ENCODE results near the gene TIMP2.
A peak's percentile ranks its signal among the peaks of the same experiment; 100 is the strongest.

The TIMP2 gene

DNA sequence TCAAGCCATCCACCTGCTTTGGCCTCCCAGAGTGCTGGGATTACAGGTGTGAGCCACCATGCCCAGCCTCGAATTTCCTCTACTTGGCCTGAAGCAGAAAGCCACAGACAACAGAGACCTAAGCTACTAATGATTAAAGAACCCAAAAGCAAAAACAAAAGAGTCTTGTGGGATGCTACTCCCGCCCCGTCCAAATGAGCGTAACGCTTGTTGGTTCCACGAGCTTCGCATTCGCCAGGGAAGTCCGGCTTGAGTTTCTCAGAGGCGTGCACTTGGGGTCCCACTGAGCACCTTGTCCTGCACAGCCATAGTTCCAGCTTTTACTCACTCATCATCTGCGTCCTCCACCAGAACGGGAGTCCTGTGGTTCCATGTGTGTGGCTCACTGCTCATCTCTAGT is 38.2 kb downstream of the TIMP2 start:
- no peak overlapping the region for H3K4me3 ChIP-seq
- H3K9me3 ChIP-seq: no peaks in the 10 kb centered on the region
- intact Hi-C loops (cut with DNase I; ENCODE audit: low total_unique reads): no loop called here
- peaks cover 0 to 7% (median 4%) of the 10 kb centered on the region in 3 donors for H3K36me3 ChIP-seq
- H3K27me3 ChIP-seq: no peaks in the 10 kb centered on the region
- H3K27ac ChIP-seq: no peak overlapping the region
- DNase-seq: no peak
- TF ChIP-seq, protein P1, sequence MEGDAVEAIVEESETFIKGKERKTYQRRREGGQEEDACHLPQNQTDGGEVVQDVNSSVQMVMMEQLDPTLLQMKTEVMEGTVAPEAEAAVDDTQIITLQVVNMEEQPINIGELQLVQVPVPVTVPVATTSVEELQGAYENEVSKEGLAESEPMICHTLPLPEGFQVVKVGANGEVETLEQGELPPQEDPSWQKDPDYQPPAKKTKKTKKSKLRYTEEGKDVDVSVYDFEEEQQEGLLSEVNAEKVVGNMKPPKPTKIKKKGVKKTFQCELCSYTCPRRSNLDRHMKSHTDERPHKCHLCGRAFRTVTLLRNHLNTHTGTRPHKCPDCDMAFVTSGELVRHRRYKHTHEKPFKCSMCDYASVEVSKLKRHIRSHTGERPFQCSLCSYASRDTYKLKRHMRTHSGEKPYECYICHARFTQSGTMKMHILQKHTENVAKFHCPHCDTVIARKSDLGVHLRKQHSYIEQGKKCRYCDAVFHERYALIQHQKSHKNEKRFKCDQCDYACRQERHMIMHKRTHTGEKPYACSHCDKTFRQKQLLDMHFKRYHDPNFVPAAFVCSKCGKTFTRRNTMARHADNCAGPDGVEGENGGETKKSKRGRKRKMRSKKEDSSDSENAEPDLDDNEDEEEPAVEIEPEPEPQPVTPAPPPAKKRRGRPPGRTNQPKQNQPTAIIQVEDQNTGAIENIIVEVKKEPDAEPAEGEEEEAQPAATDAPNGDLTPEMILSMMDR (IDR thresholded peaks at IDR 0.05): no peak
- H3K4me1 ChIP-seq: peaks cover 23 to 91% (median 53%) of the 10 kb centered on the region in 4 donors

GRCh38 chr17:78885956-78886355 is 39.2 kb downstream of the TIMP2 start:
- no peaks in the 10 kb centered on the region for H3K9me3 ChIP-seq
- TF ChIP-seq, protein P1 (IDR thresholded peaks at IDR 0.05): no peak
- H3K27ac ChIP-seq: peak overlapping the region; percentile 86 to 89
- intact Hi-C loops (cut with DNase I; ENCODE audit: low total_unique reads): no loop called here
- DNase-seq: no peak
- peaks cover 0 to 4% (median under 1%) of the 10 kb centered on the region in 3 donors for H3K36me3 ChIP-seq
- no peaks in the 10 kb centered on the region for H3K27me3 ChIP-seq
- no peak overlapping the region for H3K4me3 ChIP-seq
- peaks cover 23 to 91% (median 55%) of the 10 kb centered on the region in 4 donors for H3K4me1 ChIP-seq

DNA sequence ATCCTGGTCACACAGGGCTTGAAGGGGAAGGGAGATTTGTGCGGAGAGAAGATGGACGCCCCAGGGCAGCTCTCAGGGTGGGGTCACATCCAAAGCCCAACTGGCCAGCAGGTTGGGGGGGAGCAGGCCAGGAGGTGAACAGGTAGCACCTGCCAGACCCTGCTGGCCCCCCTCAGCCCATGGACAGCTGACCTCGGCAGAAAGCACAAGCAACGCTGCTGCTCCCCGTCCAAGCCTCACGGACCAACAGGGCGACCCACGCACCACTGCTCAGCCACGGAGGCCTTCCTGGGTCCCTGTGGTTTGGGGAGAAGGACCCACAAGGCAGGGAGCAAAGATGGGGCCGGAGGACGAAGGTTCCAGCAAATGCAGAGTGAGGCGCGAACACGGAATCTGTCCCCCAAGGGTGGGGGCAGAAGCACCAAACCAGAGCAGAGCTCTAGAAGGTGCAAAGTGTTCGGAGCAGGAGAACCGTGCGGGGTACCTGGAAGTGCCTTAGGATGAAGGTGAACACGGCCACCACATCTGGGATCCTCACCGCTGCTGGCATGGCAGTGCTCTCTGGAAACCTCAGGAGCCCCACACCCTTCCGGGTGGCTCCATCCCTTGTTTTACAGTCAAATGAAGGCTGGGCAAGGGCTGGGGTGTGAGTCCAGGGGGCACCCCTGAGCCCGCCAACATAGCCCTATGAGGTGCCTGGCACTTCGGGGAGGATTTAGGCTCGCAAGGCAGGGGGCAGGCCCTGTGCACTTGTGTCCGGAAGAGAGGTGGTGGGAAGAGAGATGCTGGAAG is 40.1 kb downstream of the TIMP2 start:
- peaks cover 24 to 91% (median 59%) of the 10 kb centered on the region in 4 donors for H3K4me1 ChIP-seq
- DNase-seq: no peak
- intact Hi-C loops (cut with DNase I; ENCODE audit: low total_unique reads): loop anchor here (5.0 kb wide), 2 partner anchors 37 to 87 kb away; no protein-coding TSS in a partner anchor
- peaks cover 0 to 4% (median 0%) of the 10 kb centered on the region in 3 donors for H3K36me3 ChIP-seq
- no peaks in the 10 kb centered on the region for H3K9me3 ChIP-seq
- TF ChIP-seq, protein P1 (IDR thresholded peaks at IDR 0.05): no peak
- H3K27me3 ChIP-seq: no peaks in the 10 kb centered on the region
- H3K27ac ChIP-seq: peak overlapping the region; percentile 86 to 89
- no peak overlapping the region for H3K4me3 ChIP-seq

DNA sequence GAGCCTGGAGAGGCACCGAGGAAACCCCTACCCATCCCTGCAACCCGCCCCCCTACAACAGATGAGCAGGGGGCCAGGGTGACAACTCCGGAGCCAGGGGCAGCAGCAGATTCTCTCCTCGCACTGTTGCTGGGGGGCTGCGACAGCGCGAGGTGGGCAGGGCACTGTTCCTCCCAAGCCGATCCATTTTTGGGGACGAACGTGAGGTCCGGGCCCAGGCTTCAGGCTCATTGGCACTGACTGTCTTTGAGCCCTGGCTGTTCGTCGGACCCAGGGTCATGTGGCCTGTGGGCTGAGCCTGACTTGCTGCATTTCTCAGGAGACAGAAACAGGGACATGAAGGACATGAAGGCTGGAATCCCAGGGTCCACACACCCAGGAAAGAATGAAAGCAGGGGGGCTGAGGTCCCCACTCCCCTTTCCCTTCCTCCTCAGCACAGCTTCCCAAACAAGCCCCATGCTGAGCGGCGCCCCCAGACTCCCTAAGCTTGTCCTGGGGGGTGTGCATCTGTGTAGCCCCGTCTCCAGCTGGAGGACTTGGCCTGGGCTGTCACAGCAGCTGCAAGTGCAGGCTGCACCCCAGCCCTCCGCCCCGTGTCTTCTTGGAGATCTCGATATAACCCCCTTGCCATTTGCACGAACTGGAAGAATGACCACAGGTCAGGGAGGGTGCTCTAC is 40.9 kb downstream of the TIMP2 start:
- H3K36me3 ChIP-seq: peaks cover 0 to 4% (median 0%) of the 10 kb centered on the region in 3 donors
- H3K4me3 ChIP-seq: peak overlapping the region; percentile 36 to 45
- H3K27me3 ChIP-seq: no peaks in the 10 kb centered on the region
- peak; percentile 58 to 84 for DNase-seq
- TF ChIP-seq, protein P1 (IDR thresholded peaks at IDR 0.05): no peak
- H3K9me3 ChIP-seq: no peaks in the 10 kb centered on the region
- peak overlapping the region; percentile 86 to 89 for H3K27ac ChIP-seq
- peaks cover 29 to 91% (median 65%) of the 10 kb centered on the region in 4 donors for H3K4me1 ChIP-seq
- intact Hi-C loops (cut with DNase I; ENCODE audit: low total_unique reads): loop anchor here (5.0 kb wide), 2 partner anchors 38 to 88 kb away; no protein-coding TSS in a partner anchor

DNA sequence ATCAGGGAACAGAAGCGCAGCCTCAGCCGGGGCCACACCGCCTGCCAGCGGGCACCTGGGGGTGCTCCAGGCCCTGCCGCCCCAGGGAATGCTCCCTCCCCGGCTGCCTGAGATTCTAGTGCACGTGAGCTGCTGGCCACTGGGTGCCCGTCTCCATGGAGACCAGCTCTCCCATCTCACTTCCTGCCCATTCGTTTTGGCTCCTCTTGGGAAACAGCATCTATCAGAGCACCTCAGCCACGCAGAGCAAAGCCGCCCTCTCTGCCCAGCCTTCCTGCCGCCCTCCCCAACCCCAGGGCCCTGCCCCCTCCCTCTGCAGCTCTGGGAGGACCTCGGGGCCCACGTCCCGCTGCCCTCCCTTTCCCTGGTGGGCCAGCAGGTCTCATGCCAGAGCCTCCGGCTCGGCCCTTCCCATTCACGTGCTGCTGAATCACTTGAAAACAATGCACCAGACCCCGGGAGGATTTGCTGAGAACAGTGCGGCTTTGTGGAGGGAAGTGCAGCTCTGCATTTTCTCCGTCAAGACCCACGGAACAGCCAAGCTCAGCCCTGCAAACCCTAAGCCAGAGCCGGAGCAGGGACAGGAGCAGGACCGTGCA is 41.6 kb downstream of the TIMP2 start:
- intact Hi-C loops (cut with DNase I; ENCODE audit: low total_unique reads): loop anchor here (2.0 to 5.0 kb wide), 3 partner anchors 21 to 89 kb away; no protein-coding TSS in a partner anchor
- H3K4me1 ChIP-seq: peaks cover 29 to 91% (median 70%) of the 10 kb centered on the region in 4 donors

More for the DNA sequence above, 41.6 kb downstream of the TIMP2 start:
- no peaks in the 10 kb centered on the region for H3K9me3 ChIP-seq
- peak; percentile 90 to 95 for DNase-seq
- peak overlapping the region; percentile 86 to 89 for H3K27ac ChIP-seq
- H3K4me3 ChIP-seq: peak overlapping the region; percentile 36 to 45
- TF ChIP-seq, protein P1 (IDR thresholded peaks at IDR 0.05): no peak
- no peaks in the 10 kb centered on the region for H3K27me3 ChIP-seq
- H3K36me3 ChIP-seq: peaks cover 0 to 4% (median 0%) of the 10 kb centered on the region in 3 donors
